Fibroblast of skin of left biceps (primary cell): ENCODE measurements around the gene AURKAIP1.

ENCODE experiments used
- DNase-seq, 2 experiments: peaks; one replicate each; pipeline ENCODE4 v3.0.0-alpha.2; 2013; ENCODE audit warnings: low read depth in 2 of 2

The AURKAIP1 gene

GRCh38 chr1:1347663-1348419, 27.2 kb downstream of the AURKAIP1 start:
- no peak for DNase-seq

- no peak for DNase-seq
Observed at GRCh38 chr1:1347026-1347595, 27.9 kb downstream of the AURKAIP1 start.

GRCh38 chr1:1346501-1346890, 28.5 kb downstream of the AURKAIP1 start:
- DNase-seq = no peak

GRCh38 chr1:1345860-1346500, 29.0 kb downstream of the AURKAIP1 start:
- DNase-seq = no peak

GRCh38 chr1:1345384-1345783, 29.6 kb downstream of the AURKAIP1 start:
- DNase-seq = no peak

- DNase-seq = no peak
Observed at GRCh38 chr1:1344655-1345361, 30.2 kb downstream of the AURKAIP1 start.

- no peak for DNase-seq
Observed at GRCh38 chr1:1343811-1344421, 31.1 kb downstream of the AURKAIP1 start.

- no peak for DNase-seq
Observed at GRCh38 chr1:1342584-1343115, 32.4 kb downstream of the AURKAIP1 start.

- DNase-seq = no peak
Observed at GRCh38 chr1:1342061-1342562, 32.9 kb downstream of the AURKAIP1 start.

GRCh38 chr1:1341549-1342021, 33.4 kb downstream of the AURKAIP1 start:
- no peak for DNase-seq

- no peak for DNase-seq
Observed at GRCh38 chr1:1340791-1341548, 34.0 kb downstream of the AURKAIP1 start.

GRCh38 chr1:1340185-1340584, 34.8 kb downstream of the AURKAIP1 start:
- no peak for DNase-seq

- DNase-seq = no peak
Observed at GRCh38 chr1:1338278-1338677, 36.7 kb downstream of the AURKAIP1 start.

- DNase-seq = no peak
Observed at GRCh38 chr1:1337793-1338147, 37.2 kb downstream of the AURKAIP1 start.

- DNase-seq = no peak
Observed at GRCh38 chr1:1336931-1337792, 37.8 kb downstream of the AURKAIP1 start.

- no peak for DNase-seq
Observed at GRCh38 chr1:1336446-1336845, 38.6 kb downstream of the AURKAIP1 start.

GRCh38 chr1:1335792-1336248, 39.2 kb downstream of the AURKAIP1 start:
- DNase-seq = no peak

- DNase-seq = no peak
Observed at GRCh38 chr1:1335283-1335682, 39.7 kb downstream of the AURKAIP1 start.

GRCh38 chr1:1334835-1335234, 40.2 kb downstream of the AURKAIP1 start:
- no peak for DNase-seq
